GM21526 (cell line): Measurements from ENCODE around the gene CLSTN1.

ENCODE experiments used
- ATAC-seq: cut with Tn5 transposase; IDR thresholded peaks from one replicate; pipeline ENCODE4 v1.9.1; 2021; ENCODE audit warnings: moderate library complexity; ENCODE audit not compliant: unreplicated experiment, low FRiP score

Gene CLSTN1

DNA sequence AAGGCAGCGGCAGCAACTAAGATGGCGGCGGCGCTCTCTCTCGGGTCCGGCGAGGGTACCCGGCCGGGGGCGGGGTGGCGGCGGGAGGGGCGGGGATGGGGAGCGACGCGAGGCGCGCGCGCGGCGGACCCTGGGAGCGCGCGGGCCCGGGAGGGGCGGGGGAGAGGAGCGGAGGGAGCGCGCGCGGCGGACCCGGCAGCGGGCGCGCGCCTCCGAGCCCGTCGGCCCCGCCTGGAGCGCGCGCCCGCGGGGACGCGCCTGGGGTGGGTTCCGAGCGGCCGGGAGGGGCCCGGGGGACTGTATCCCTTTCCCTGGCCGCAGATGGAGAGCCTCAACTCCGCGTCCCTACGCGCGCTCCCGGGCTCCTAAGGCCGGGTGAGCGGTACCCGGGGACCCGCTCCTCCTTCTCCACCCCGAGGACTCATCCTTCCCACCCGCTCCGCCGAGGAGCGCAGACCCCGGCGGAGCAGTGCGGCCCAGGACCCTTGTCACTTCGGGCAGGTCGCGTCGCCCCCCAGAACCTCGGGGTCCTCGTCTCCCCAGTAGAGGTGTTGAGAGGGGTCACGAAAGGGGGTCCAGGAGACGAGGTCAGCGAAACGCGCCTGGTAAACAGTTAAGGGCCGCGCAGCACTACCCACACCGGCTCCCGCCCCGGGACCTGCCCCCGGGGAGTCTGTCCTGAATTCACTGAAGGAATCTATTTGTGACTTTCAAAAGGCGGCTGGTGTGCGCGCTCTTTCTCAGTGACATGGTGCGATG lies at the start of gene CLSTN1:
TSS of gene CLSTN1 (minus strand) at position 23 of the 759 bp plus-strand sequence. CDS start 232 bp downstream, outside the sequence.
- peak; percentile 46 for ATAC-seq

DNA sequence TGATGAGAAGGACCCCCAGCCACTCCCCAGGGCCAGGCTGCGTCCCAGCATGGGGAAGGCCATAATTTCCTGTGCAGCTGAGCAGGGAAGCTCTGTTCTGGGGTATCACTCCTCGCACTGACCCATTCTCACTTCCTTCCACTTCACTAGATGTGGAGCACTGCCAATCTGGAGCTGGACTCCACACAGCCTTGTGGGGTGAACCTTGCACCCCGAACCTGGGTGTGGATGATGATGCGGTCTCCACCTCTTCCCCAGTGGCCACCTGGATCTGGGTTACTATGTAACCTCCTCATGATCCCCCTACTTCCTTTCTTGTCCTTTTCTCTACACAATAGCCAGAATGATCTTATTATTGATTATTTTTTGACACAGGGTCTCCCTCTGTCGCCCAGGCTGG lies 49.6 kb upstream of the CLSTN1 start:
- no peak for ATAC-seq

DNA sequence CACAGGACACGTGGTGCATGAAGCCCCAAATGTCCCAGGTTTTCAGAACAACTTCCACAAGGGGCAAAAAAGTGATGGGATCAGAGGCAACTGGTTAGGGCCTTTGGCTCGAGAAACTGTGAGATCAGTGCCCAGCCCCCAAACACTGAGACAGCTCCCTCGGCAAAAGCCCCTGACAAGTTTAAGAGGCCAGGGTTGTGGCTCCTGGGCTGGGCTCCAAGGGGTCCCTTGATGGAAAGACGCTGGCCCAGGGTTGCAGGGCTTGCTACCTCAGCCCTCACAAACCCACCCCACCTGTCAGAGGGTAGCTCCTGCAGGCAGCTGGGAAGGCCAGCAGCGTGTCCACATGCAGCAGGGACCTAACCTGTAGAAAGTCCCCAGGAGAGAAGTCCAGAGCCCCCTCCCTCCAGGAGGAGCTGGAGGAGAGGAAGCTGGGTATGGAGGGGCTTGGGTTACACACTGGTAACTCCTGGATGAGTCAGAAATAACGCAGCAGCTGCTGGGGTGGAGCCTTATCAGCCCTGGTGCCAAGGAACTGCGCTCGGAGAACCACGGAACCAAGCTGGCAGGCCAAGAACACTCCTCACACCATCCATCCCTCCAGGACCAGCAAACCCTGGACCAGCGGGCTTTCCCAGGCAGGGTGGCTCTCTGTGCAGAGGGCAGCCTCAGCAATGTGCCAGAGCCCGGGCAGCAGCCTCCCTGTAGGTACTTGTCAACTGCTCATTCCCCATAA lies 48.8 kb upstream of the CLSTN1 start:
- ATAC-seq: no peak

GRCh38 chr1:9871707-9872425 lies 48.1 kb upstream of the CLSTN1 start:
- no peak for ATAC-seq

DNA sequence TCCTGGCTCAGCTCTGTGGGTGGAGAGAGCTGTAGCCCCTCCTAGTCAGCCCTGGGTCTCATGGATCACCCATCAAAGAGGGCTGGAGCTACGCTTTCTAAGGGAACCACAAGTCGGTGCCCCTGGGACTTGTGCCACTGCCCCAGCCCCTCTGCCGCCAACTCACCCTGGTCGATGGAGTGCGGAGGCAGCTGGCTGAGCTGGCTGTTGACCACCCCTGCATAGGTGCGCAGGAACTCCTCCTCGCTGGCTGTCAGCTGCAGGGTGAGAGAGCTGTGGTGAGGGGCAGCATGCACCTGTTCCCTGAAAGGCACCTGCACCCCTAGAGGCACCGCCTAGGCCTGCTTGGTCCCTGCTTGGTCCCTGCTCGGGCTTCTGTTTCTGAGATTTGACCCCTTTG lies 47.3 kb upstream of the CLSTN1 start:
- no peak for ATAC-seq

GRCh38 chr1:9870572-9870971 lies 46.8 kb upstream of the CLSTN1 start:
- ATAC-seq: no peak

DNA sequence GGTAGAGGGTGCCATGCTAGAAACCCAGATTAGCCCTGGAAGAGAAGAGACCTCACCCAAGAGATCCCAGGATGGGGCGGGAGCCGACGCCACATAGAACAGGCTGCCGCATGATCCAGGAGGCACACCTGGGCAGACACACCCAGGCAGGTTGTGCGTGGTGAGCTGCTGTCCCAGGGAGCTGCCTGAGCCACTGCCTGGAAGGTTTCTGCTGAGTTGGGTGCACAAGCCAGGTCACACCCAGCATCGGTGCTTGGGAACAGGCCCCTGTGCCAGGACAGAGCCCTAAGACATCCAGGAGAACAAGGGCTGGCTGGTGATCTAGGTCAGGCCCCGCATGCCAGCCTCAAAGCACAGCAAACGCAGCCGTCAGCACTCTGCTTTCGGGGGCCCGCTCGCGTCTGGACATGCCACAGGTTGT lies 46.1 kb upstream of the CLSTN1 start:
- no peak for ATAC-seq

DNA sequence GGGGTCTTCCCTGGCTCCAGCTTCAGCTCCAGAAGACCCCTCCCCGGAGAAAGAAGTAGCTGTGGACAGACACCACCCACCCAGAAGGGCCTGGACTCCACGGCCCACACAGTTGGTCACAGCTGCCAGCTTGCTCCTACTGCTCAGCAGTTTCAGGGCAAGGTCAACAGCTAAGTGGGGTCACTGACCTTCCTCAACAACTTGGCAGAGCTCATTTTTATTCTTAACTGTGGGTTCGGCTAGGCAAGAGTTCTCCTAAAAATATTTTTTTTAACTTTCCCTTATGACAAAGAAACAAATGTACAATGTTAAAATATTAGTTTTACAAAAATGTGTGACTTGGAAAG lies 44.5 kb upstream of the CLSTN1 start:
- no peak for ATAC-seq

DNA sequence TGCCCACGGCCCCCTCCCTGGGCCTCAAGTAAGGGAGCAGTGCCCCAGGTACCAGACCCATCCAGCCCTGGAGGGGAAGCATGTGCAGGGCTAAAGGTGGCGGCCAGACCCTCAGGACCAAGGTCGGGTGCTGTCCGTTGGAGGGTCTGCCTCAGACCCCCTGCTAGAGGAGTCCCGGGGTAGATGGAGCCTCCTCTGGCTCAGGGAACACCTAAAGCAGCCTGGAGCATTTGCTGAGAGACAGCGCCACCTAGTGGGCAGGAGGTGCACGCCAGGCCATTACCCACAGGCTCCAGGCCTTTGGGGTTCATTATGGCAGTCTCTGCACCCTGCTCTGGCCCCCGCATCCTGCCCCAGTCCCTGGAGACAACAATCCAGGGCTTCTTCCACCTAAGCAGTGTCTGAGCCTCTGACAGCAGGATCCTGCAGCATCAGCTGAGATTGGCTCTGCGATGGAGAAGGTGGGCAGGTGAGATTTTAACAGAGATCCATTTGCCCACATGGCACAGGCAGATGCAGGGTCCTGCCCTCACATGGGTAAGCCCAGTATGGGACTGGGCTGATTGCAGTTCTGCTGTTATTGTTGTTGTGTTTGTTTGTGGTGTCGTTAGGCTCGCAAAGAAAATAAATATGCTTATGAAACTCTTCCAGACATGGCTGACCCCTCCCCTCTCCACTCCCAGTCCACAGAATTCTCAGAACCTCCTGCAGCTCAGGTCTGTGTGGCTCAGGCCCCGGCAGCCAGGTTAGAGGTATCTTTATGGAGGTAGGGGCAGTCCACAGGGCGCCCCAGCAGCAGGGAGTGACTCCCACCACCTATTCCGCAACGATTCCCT lies 43.9 kb upstream of the CLSTN1 start:
- no peak for ATAC-seq

DNA sequence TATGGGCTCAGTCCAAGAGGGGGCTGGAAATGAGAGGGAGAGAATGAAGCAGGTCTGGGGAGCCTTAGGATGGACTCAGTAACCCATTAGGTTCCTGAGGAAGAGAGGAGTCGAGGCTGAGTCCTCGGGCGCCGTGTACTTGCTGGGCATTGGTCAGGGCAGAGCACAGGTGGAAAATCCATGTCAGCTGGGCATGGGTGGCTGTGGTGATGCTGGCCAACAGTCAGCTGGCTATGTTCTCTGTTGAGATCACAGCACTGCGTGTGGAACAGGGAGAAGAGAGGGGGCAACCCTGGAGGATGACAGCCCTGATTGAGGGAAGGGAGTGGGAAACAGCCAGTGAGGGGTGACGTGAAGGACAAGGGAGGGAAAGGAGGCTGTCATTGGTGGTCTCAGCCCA lies 43.1 kb upstream of the CLSTN1 start:
- no peak for ATAC-seq

- no peak for ATAC-seq
These were observed 42.0 kb upstream of the CLSTN1 start for GRCh38 chr1:9865724-9866123.

DNA sequence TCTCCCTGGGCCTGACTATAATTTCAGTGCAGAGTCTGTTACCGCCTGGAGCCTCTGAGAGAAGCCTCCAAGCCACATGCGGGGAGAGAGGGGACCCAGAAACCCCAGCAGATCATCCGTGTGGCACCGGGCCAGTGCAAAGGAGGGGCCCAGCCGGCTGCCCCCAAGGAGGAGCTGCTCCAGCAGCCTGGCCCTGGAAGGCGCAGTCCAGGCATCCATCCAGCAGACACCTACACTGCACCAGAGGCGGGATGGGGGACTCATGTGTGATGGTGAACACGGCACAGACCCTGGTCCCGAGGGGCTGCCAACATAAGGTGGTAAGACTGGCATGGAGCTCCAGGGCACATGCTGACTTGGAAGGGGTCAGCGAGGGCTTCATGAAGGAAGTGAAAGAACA lies 39.6 kb upstream of the CLSTN1 start:
- ATAC-seq: no peak

DNA sequence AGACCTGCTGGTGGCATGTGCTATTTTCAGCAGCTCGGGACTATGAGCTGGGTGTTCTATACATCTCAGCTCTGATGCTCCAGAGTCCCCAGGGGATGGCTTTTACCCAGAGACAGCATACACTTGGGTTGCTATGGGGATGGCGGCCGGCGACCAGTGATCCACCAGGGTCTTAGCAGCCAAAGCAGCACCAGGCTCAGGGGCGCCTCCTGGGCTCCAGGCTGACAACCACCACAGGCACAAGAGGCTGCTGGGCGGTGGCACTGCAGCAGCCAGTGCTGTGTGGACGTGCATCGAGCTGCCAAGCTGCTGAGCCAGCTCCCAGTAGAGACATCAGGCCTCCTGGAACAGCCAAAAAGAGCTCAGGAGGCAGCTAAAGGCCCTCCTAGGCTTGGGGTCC lies 37.6 kb upstream of the CLSTN1 start:
- no peak for ATAC-seq

GRCh38 chr1:9860887-9861286 lies 37.1 kb upstream of the CLSTN1 start:
- no peak for ATAC-seq

DNA sequence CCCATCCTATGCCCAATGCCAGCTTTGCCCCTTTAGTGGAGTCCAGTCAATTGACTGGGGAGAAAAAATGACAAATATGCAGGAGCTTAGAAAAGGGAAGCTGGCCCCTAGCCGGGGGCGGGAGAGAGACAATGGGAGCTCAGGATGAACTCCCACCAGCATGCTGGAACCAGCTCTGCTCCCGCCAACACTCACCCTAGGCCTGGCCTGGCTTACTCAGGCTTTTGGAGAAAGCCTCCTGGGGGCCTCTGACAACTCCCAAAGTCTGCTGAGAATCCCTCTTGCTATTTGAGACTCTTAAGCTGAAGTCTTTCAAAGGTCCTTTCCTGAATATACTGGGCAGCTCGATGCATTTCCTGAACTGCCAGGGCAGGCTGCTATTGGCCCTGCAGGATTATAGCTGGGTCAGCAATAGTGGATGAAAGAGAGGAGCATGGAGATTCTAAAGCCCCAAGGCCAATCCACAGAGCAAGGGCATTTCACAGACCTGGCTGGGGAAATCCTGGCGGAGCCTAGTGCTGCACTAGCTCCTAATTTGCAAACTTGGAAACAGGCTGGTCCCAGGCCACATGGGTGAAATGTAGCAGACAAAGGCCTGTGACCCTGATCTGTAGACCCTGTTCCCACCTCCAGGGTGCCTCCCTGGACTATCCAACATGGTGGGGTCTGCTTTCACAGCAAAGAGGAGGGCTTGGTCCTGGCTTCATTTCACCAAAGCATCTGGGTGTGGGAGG lies 35.7 kb upstream of the CLSTN1 start:
- ATAC-seq: no peak

DNA sequence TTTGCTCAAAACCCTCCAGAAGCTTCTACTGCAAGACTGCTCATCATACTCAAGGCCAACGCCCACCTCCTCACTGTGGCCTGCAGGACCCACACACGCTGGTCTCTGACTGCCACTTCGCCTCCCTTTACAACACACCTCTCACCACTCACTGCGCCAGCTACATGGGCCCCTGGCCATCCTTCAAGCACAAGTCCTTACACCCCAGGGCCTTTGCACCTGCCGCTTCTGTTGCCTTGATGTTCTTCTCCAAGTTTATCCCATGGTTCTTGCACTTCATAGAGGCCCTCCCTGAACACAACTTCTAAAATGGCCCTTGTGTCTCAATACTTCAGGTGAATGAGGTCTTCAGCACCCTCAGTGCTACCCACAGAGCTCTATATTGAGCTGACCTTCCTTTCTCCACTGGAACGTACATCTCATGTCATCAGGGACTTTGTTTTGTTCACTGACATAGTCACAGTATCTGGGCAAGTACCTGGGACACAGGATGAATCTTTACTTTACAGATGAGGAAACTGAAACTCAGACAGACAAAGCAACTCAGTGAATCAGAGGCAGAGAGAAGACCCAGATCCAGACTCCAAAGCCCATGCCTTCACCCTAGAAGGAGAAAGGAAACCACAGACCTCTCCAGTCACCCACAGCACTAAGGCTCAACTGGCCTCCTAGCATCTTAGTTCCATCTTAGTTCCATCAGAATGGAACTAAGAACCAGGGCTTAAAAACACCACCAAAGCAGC lies 34.7 kb upstream of the CLSTN1 start:
- no peak for ATAC-seq

- no peak for ATAC-seq
These were observed 31.4 kb upstream of the CLSTN1 start for GRCh38 chr1:9855186-9855585.

- ATAC-seq: no peak
These were observed 29.5 kb upstream of the CLSTN1 start for GRCh38 chr1:9853249-9853595.
